Adrenal gland (tissue), 5 donors: ENCODE data around the gene PIP5KL1.

ENCODE experiments used
- POLR2A ChIP-seq, 2 donors: fragments of 450-650 bp; IDR thresholded peaks; one replicate each; pipeline ENCODE4 v1.6.1; 2017; ENCODE audit warnings: antibody characterized with exemption in 2 of 2, mild to moderate bottlenecking in 2 of 2, moderate library complexity in 1 of 2
- TF ChIP-seq, protein P1 (sequence below), 6 experiments: fragments of 450-650 bp in 4 of 6; fragments of 200-600 bp in 2 of 6; sonication (generic) in 1 of 6; IDR thresholded peaks; 1 replicate in 5 of 6; 2 replicates in 1 of 6; pipeline versions ENCODE4 v1.5.1 to v1.8.0; 2016 to 2021; ENCODE audit warnings: antibody characterized with exemption in 6 of 6, mild to moderate bottlenecking in 2 of 6, moderate library complexity in 1 of 6
- donor health status: DM: no; HTN: no; CAD: no.

DNA sequence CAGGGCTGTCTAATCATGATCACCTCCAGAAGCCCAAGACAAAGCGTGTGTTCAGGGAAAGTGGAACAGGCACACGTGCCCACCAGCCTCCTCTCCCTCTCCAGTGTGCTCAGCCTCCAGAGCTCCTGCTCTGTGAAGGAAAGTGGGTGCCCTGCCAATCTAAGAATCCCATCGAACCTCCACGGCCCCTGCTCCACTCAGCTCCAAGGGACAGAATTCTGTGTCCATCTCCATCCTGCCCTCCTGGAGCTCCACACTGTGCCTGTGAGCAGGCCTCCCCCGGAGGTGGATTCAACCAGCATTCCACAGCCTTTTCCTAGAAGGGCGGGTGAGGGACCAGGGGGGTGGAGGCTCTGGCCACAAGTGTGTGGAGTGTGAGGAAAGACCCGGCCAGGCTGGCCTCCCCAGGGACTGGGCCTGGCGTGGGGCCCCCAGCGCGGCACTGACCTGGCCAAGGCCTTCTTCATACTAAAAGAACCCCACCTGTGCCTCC lies 44.2 kb upstream of the PIP5KL1 start:
- TF ChIP-seq, protein P1, sequence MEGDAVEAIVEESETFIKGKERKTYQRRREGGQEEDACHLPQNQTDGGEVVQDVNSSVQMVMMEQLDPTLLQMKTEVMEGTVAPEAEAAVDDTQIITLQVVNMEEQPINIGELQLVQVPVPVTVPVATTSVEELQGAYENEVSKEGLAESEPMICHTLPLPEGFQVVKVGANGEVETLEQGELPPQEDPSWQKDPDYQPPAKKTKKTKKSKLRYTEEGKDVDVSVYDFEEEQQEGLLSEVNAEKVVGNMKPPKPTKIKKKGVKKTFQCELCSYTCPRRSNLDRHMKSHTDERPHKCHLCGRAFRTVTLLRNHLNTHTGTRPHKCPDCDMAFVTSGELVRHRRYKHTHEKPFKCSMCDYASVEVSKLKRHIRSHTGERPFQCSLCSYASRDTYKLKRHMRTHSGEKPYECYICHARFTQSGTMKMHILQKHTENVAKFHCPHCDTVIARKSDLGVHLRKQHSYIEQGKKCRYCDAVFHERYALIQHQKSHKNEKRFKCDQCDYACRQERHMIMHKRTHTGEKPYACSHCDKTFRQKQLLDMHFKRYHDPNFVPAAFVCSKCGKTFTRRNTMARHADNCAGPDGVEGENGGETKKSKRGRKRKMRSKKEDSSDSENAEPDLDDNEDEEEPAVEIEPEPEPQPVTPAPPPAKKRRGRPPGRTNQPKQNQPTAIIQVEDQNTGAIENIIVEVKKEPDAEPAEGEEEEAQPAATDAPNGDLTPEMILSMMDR (IDR thresholded peaks at IDR 0.05), result no peak
- no peak for TF ChIP-seq POLR2A (IDR thresholded peaks at IDR 0.05)
